Measurements from ENCODE around the gene ADGRL3. TPM values are rescaled to one million over a fixed set of nuclear protein-coding genes. Genes with fewer than 3 reads are reported as not detected.

ADGRL3 gene
- total and polyA plus RNA-seq, 4 donors: 0.39 to 59.9 (median 2.9) TPM

DNA sequence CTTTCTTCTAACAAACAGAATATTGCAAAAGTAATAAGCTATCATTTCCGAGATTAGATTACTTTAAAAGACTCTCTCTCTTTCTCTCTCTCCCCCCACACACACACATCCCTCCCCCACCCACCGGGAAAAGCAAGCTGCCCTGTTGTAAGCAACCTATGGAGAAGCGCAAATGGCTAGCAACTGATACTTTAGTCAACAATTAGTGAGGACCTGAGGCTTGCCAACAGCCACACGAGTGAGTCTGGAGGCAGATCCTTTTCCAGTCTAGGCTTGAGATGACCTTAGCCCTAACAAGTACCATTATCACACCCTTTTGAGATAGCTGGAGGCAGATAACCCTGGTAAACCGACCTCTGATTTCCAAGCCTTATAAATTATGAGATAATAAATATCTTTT is 19.7 kb upstream of the ADGRL3 start:
- no peak for ATAC-seq (ENCODE audit: insufficient read depth, low FRiP score)
- H3K9me3 ChIP-seq (ENCODE audit: control insufficient read depth in 4 of 4, insufficient read depth in 3 of 4, low read length in 3 of 4): peaks cover 0 to 5% (median 5%) of the 10 kb centered on the region in 4 donors
- H3K4me3 ChIP-seq: no peak overlapping the region
- no peaks in the 10 kb centered on the region for H3K36me3 ChIP-seq (ENCODE audit: control insufficient read depth in 4 of 4, insufficient read depth in 4 of 4, low read length in 4 of 4)
- H3K27ac ChIP-seq (ENCODE audit: low read depth in 1 of 2, low read length in 1 of 2): no peak overlapping the region
- H3K9ac ChIP-seq (ENCODE audit: insufficient read depth in 1 of 2, low read length in 2 of 2): no peak overlapping the region
- TF ChIP-seq CTCF (IDR thresholded peaks at IDR 0.05; ENCODE audit: control extremely low read depth, extremely low read depth): no peak
- 62 to 66% methylated on average over 5 of the region's 5 CpGs for WGBS, 2 donors
- no peaks in the 10 kb centered on the region for H3K4me1 ChIP-seq (ENCODE audit: control insufficient read depth in 5 of 5, insufficient read depth in 5 of 5, low read length in 5 of 5)
- DNase-seq: no peak
- H3K27me3 ChIP-seq (ENCODE audit: control insufficient read depth in 3 of 3, insufficient read depth in 3 of 3, low read length in 2 of 3): no peaks in the 10 kb centered on the region

DNA sequence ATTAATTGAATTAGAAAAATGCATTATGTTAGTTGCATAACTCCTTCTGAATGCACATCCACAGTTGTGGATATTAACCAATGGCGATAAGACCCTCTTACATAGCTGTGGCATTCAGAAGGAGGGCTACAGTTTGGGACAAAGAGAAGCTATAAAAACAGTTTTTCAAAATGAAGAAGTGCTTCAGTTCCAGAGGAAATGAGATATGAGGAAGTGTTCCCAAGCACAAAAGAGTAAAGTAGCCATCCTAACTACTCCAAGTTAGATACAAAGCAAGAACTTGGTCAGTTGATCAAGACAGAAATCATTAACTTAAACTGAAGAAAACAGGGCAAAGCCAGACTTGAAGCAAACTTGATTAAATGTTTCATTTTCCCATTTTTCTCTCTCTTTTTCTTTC is 17.2 kb upstream of the ADGRL3 start:
- Histone ChIP-seq H3K9ac (ENCODE audit: insufficient read depth in 1 of 2, low read length in 2 of 2) (no peak overlapping the region), H3K36me3 (ENCODE audit: control insufficient read depth in 4 of 4, insufficient read depth in 4 of 4, low read length in 4 of 4) (no peaks in the 10 kb centered on the region), H3K4me3 (no peak overlapping the region), H3K4me1 (ENCODE audit: control insufficient read depth in 5 of 5, insufficient read depth in 5 of 5, low read length in 5 of 5) (no peaks in the 10 kb centered on the region), H3K27me3 (ENCODE audit: control insufficient read depth in 3 of 3, insufficient read depth in 3 of 3, low read length in 2 of 3) (no peaks in the 10 kb centered on the region), H3K9me3 (ENCODE audit: control insufficient read depth in 4 of 4, insufficient read depth in 3 of 4, low read length in 3 of 4) (peaks cover 0 to 7% (median 5%) of the 10 kb centered on the region in 4 donors), H3K27ac (ENCODE audit: low read depth in 1 of 2, low read length in 1 of 2) (no peak overlapping the region)
- ATAC-seq (ENCODE audit: insufficient read depth, low FRiP score) (no peak), DNase-seq (no peak)
- WGBS, 2 donors: 76 to 77% methylated on average over 1 of the region's 1 CpG
- no peak for TF ChIP-seq CTCF (IDR thresholded peaks at IDR 0.05; ENCODE audit: control extremely low read depth, extremely low read depth)

- no peak for DNase-seq
- Histone ChIP-seq H3K9me3 (ENCODE audit: control insufficient read depth in 4 of 4, insufficient read depth in 3 of 4, low read length in 3 of 4) (peaks cover 0 to 7% (median 5%) of the 10 kb centered on the region in 4 donors), H3K36me3 (ENCODE audit: control insufficient read depth in 4 of 4, insufficient read depth in 4 of 4, low read length in 4 of 4) (no peaks in the 10 kb centered on the region), H3K4me1 (ENCODE audit: control insufficient read depth in 5 of 5, insufficient read depth in 5 of 5, low read length in 5 of 5) (no peaks in the 10 kb centered on the region), H3K9ac (ENCODE audit: insufficient read depth in 1 of 2, low read length in 2 of 2) (no peak overlapping the region), H3K27me3 (ENCODE audit: control insufficient read depth in 3 of 3, insufficient read depth in 3 of 3, low read length in 2 of 3) (no peaks in the 10 kb centered on the region), H3K27ac (ENCODE audit: low read depth in 1 of 2, low read length in 1 of 2) (no peak overlapping the region), H3K4me3 (no peak overlapping the region)
- TF ChIP-seq CTCF (IDR thresholded peaks at IDR 0.05; ENCODE audit: control extremely low read depth, extremely low read depth): no peak
- ATAC-seq (ENCODE audit: insufficient read depth, low FRiP score): no peak
These were observed 14.8 kb upstream of the ADGRL3 start for GRCh38 chr4:61185288-61185687.

GRCh38 chr4:61192392-61192791 is 7.7 kb upstream of the ADGRL3 start:
- ATAC-seq (ENCODE audit: insufficient read depth, low FRiP score) (no peak), DNase-seq (no peak)
- WGBS, 2 donors: 88 to 93% methylated on average over 2 of the region's 2 CpGs
- Histone ChIP-seq H3K4me1 (ENCODE audit: control insufficient read depth in 5 of 5, insufficient read depth in 5 of 5, low read length in 5 of 5) (no peaks in the 10 kb centered on the region), H3K9me3 (ENCODE audit: control insufficient read depth in 4 of 4, insufficient read depth in 3 of 4, low read length in 3 of 4) (no peaks in the 10 kb centered on the region), H3K4me3 (no peak overlapping the region), H3K27ac (ENCODE audit: low read depth in 1 of 2, low read length in 1 of 2) (no peak overlapping the region), H3K36me3 (ENCODE audit: control insufficient read depth in 4 of 4, insufficient read depth in 4 of 4, low read length in 4 of 4) (no peaks in the 10 kb centered on the region), H3K27me3 (ENCODE audit: control insufficient read depth in 3 of 3, insufficient read depth in 3 of 3, low read length in 2 of 3) (no peaks in the 10 kb centered on the region), H3K9ac (ENCODE audit: insufficient read depth in 1 of 2, low read length in 2 of 2) (no peak overlapping the region)
- no peak for TF ChIP-seq CTCF (IDR thresholded peaks at IDR 0.05; ENCODE audit: control extremely low read depth, extremely low read depth)
